ENCODE measurements around the gene FNDC3B. TPM values are rescaled to one million over a fixed set of nuclear protein-coding genes. Genes with fewer than 3 reads are reported as not detected.

The FNDC3B gene
- total and polyA plus RNA-seq, 2 of the 8 experiments (the other 6 are each of a cell fraction or from before 2014, with no cell fraction given) = 14.1 to 44.4 TPM

- no peaks in the 10 kb centered on the region for H3K23me2 ChIP-seq (ENCODE audit: low read depth, low read length)
- no peak overlapping the region for H2AFZ ChIP-seq (ENCODE audit: low read length)
- no peak overlapping the region for H3K18ac ChIP-seq (ENCODE audit: extremely low read depth, low read length)
- H2BK5ac ChIP-seq (ENCODE audit: low read depth, low read length) = no peak overlapping the region
- no peak overlapping the region for H3K9ac ChIP-seq (replicated peaks in 1 of 4; ENCODE audit: extremely low read depth in 1 of 4, low read depth in 3 of 4, low read length in 3 of 4)
- H2BK120ac ChIP-seq (replicated peaks; ENCODE audit: low read depth, low read length) = no peak overlapping the region
- H3K23ac ChIP-seq (ENCODE audit: insufficient read length) = no peak overlapping the region
- no peak overlapping the region for H2BK15ac ChIP-seq (ENCODE audit: low read length)
- no peaks in the 10 kb centered on the region for H3K79me1 ChIP-seq (ENCODE audit: low read depth, low read length)
- H3K4me3 ChIP-seq (ENCODE audit: extremely low read depth in 1 of 4, insufficient read depth in 2 of 4, low read depth in 3 of 4, low read length in 4 of 4) = no peak overlapping the region
- H2AK5ac ChIP-seq (ENCODE audit: low read depth, low read length) = no peak overlapping the region
- no peaks in the 10 kb centered on the region for H3K9me3 ChIP-seq (ENCODE audit: insufficient read depth in 2 of 2, low read depth in 1 of 2, low read length in 1 of 2)
- H4K91ac ChIP-seq (replicated peaks; ENCODE audit: insufficient read length, low read length) = no peak overlapping the region
- H3K27me3 ChIP-seq (replicated peaks in 1 of 4; ENCODE audit: control insufficient read depth in 3 of 4, extremely low read depth in 1 of 4, insufficient read depth in 3 of 4, low read length in 3 of 4) = peaks cover under 1 to 11% (median 3%) of the 10 kb centered on the region in 4 experiments; a peak in 6 of 7 replicates
- DNase-seq (ENCODE audit: low read depth in 1 of 2, low spot score in 2 of 2) = no peak
- no peak overlapping the region for H3K4ac ChIP-seq (replicated peaks; ENCODE audit: insufficient read length, low read depth, low read length)
- no peaks in the 10 kb centered on the region for H3K36me3 ChIP-seq (ENCODE audit: control insufficient read depth in 2 of 4, insufficient read depth in 4 of 4, low read length in 3 of 4)
- no peak overlapping the region for H3K14ac ChIP-seq (ENCODE audit: insufficient read length)
- H3K27ac ChIP-seq (ENCODE audit: low read depth, low read length) = no peak overlapping the region
- no peak overlapping the region for H2BK12ac ChIP-seq (ENCODE audit: low read depth, low read length)
- no peaks in the 10 kb centered on the region for H4K20me1 ChIP-seq (replicated peaks in 1 of 2; ENCODE audit: control insufficient read depth in 1 of 2, insufficient read depth in 2 of 2, low read length in 2 of 2)
- no peak overlapping the region for H3K56ac ChIP-seq (replicated peaks; ENCODE audit: insufficient read length, low read depth, low read length)
- no peak for TF ChIP-seq GABPA (IDR thresholded peaks at IDR 0.05; ENCODE audit: borderline replicate concordance, insufficient read depth, low read length)
- no peak for TF ChIP-seq RXRA (IDR thresholded peaks at IDR 0.05; ENCODE audit: insufficient read depth, low read depth, low read length)
- no peak for TF ChIP-seq POU5F1 (IDR thresholded peaks at IDR 0.05; ENCODE audit: low read depth, low read length)
- no peak for TF ChIP-seq SUZ12 (IDR thresholded peaks at IDR 0.05; ENCODE audit: low read length)
- no peak for TF ChIP-seq SAP30 (IDR thresholded peaks at IDR 0.05; ENCODE audit: insufficient read depth, insufficient replicate concordance, low read length)
- TF ChIP-seq ATF3 (IDR thresholded peaks at IDR 0.05; ENCODE audit: insufficient read depth, low read depth, low read length) = no peak
- no peak for TF ChIP-seq SP4 (IDR thresholded peaks at IDR 0.05; ENCODE audit: low read length)
- TF ChIP-seq KDM4A (IDR thresholded peaks at IDR 0.05; ENCODE audit: low read depth, low read length, severe bottlenecking) = no peak
- no peak for TF ChIP-seq SIX5 (IDR thresholded peaks at IDR 0.05; ENCODE audit: low read depth, low read length)
- TF ChIP-seq YY1 (IDR thresholded peaks at IDR 0.05; ENCODE audit: low read depth, low read length) = no peak
- TF ChIP-seq CREB1 (IDR thresholded peaks at IDR 0.05) = no peak
- TF ChIP-seq ASH2L (IDR thresholded peaks at IDR 0.05; ENCODE audit: low read length) = no peak
- no peak for TF ChIP-seq FOSL1 (IDR thresholded peaks at IDR 0.05; ENCODE audit: insufficient read depth, low read depth, low read length)
- TF ChIP-seq RNF2 (IDR thresholded peaks at IDR 0.05; ENCODE audit: borderline replicate concordance, low read depth, low read length, missing control alignments, poor library complexity, severe bottlenecking) = no peak
- ChIA-PET CTCF (ENCODE audit: partially characterized antibody) (interaction anchor here (1.0 to 1.5 kb wide), 2 partner anchors 9 to 109 kb away, joined by 3 to 5 read pairs; no protein-coding TSS in a partner anchor), POLR2A (ENCODE audit: partially characterized antibody) (no interaction called here)
- no peak overlapping the region for H4K5ac ChIP-seq (ENCODE audit: insufficient read length, low read depth, low read length)
- no peak overlapping the region for H3K4me2 ChIP-seq (ENCODE audit: insufficient read depth in 1 of 2, low read depth in 2 of 2, low read length in 2 of 2)
- H2BK20ac ChIP-seq (ENCODE audit: low read length) = no peak overlapping the region
- H4K8ac ChIP-seq (ENCODE audit: extremely low read depth, insufficient read depth, low read length) = no peak overlapping the region
- FAIRE-seq = no peak
- 89% methylated on average over 5 of the region's 5 CpGs; no CpG with 5 or more reads in 1 of the 2 experiments for WGBS, 2 experiments (ENCODE audit: extremely low coverage in 1 of 2, insufficient coverage in 1 of 2, insufficient read length in 1 of 2, insufficient replicate concordance in 2 of 2, low coverage in 1 of 2, low lambda C conversion rate in 2 of 2, missing lambda C conversion rate in 1 of 2)
- no peaks in the 10 kb centered on the region for H3K79me2 ChIP-seq (ENCODE audit: control insufficient read depth in 1 of 2, insufficient read depth in 2 of 2, low read length in 2 of 2)
- H3K4me1 ChIP-seq (replicated peaks in 1 of 4; ENCODE audit: control insufficient read depth in 3 of 4, insufficient read depth in 4 of 4, low read length in 3 of 4) = no peaks in the 10 kb centered on the region
These were observed 402.2 kb downstream of the FNDC3B start for GRCh38 chr3:172441581-172441980.
